OCI-LY7 (cell line): ENCODE results near the gene LCK.

Experiments
- EZH2phosphoT487 ChIP-seq: fragments of 200-600 bp; sonication (generic); IDR thresholded peaks from 2 replicates; pipeline ENCODE4 v1.6.1; 2018; ENCODE audit warnings: low read depth, borderline replicate concordance, mild to moderate bottlenecking, mixed run types, antibody characterized with exemption, low read length, moderate library complexity, mixed read lengths
- TF ChIP-seq, protein P1 (sequence below): fragments of 200-600 bp; sonication (generic); conservative IDR thresholded peaks from 2 replicates; pipeline ENCODE4 v1.5.1; 2014; ENCODE audit warnings: mild to moderate bottlenecking, antibody characterized with exemption, low read length, moderate library complexity, mixed read lengths

DNA sequence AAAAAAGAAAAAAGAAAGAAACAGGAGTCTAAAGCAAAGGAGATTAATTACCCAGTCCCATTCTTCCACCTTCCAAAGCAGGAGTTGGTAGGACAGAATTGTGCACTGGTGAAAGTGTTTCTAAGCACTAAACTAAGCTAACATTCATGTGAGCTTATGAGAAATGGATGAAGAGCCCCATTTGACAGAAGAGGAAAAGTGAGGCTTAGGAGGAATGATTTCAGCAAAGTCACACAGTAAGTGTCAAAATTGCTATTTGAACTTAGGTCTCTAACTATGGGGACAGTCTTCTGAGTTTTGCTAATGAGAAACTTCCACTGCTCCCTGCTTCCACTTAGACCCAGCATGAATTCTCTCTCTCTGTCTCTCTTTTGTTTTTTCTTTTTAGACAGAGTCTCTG is 18.7 kb downstream of the LCK start:
- TF ChIP-seq, protein P1, sequence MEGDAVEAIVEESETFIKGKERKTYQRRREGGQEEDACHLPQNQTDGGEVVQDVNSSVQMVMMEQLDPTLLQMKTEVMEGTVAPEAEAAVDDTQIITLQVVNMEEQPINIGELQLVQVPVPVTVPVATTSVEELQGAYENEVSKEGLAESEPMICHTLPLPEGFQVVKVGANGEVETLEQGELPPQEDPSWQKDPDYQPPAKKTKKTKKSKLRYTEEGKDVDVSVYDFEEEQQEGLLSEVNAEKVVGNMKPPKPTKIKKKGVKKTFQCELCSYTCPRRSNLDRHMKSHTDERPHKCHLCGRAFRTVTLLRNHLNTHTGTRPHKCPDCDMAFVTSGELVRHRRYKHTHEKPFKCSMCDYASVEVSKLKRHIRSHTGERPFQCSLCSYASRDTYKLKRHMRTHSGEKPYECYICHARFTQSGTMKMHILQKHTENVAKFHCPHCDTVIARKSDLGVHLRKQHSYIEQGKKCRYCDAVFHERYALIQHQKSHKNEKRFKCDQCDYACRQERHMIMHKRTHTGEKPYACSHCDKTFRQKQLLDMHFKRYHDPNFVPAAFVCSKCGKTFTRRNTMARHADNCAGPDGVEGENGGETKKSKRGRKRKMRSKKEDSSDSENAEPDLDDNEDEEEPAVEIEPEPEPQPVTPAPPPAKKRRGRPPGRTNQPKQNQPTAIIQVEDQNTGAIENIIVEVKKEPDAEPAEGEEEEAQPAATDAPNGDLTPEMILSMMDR: no peak
- no peak for TF ChIP-seq EZH2phosphoT487
